ENCODE data around the gene NABP1. TPM values are rescaled to one million over a fixed set of nuclear protein-coding genes. Genes with fewer than 3 reads are reported as not detected.

Gene NABP1
- total RNA-seq, 1 experiment from 2014 or later = 38.7 TPM

- Histone ChIP-seq H3K4me1 (ENCODE audit: control insufficient read depth, insufficient read depth, low read length) (no peaks in the 10 kb centered on the region; the same call in 1 of the 2 replicates), H3K36me3 (ENCODE audit: control insufficient read depth, insufficient read depth, low read length) (no peaks in the 10 kb centered on the region), H3K27me3 (ENCODE audit: control insufficient read depth, insufficient read depth, low read length) (peaks cover 3% of the 10 kb centered on the region; the same call in 1 of the 2 replicates), H3K27ac (ENCODE audit: low read length) (no peak overlapping the region), H3K9me3 (ENCODE audit: control insufficient read depth, insufficient read depth, low read depth, low read length) (no peaks in the 10 kb centered on the region), H3K4me3 (ENCODE audit: low read depth in 2 of 2, low read length in 2 of 2) (no peak overlapping the region)
- intact Hi-C loops (cut with micrococcal nuclease; ENCODE audit: unreplicated experiment) (no loop called here), in situ Hi-C loops (cut with HindIII; ENCODE audit: low pct_unique_long_range_greater_than_20kb, low sequenced_read_pairs) (no loop called here)
- DNase-seq (ENCODE audit: low read depth, low spot score) (no peak), ATAC-seq (no peak)
- CTCF ChIA-PET = no interaction called here
- no TSS peak for BruUV-seq (replicated peaks)
- POLR2A ChIA-PET = no interaction called here
- no peak for TF ChIP-seq TCF7L2 (IDR thresholded peaks at IDR 0.05; ENCODE audit: low read depth, low read length)
- no peak for TF ChIP-seq SIN3A (IDR thresholded peaks at IDR 0.05; ENCODE audit: borderline replicate concordance, insufficient read depth, low read depth, low read length)
- no peak for TF ChIP-seq REST (IDR thresholded peaks at IDR 0.05; ENCODE audit: insufficient read depth in 1 of 2, low read depth in 2 of 2, low read length in 1 of 2)
- TF ChIP-seq, protein P1, sequence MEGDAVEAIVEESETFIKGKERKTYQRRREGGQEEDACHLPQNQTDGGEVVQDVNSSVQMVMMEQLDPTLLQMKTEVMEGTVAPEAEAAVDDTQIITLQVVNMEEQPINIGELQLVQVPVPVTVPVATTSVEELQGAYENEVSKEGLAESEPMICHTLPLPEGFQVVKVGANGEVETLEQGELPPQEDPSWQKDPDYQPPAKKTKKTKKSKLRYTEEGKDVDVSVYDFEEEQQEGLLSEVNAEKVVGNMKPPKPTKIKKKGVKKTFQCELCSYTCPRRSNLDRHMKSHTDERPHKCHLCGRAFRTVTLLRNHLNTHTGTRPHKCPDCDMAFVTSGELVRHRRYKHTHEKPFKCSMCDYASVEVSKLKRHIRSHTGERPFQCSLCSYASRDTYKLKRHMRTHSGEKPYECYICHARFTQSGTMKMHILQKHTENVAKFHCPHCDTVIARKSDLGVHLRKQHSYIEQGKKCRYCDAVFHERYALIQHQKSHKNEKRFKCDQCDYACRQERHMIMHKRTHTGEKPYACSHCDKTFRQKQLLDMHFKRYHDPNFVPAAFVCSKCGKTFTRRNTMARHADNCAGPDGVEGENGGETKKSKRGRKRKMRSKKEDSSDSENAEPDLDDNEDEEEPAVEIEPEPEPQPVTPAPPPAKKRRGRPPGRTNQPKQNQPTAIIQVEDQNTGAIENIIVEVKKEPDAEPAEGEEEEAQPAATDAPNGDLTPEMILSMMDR (IDR thresholded peaks at IDR 0.05) = no peak
- TF ChIP-seq POLR2AphosphoS5 (IDR thresholded peaks at IDR 0.05; ENCODE audit: low read depth, low read length) = no peak
Measured at GRCh38 chr2:191711621-191712020, 33.7 kb downstream of the NABP1 start.

DNA sequence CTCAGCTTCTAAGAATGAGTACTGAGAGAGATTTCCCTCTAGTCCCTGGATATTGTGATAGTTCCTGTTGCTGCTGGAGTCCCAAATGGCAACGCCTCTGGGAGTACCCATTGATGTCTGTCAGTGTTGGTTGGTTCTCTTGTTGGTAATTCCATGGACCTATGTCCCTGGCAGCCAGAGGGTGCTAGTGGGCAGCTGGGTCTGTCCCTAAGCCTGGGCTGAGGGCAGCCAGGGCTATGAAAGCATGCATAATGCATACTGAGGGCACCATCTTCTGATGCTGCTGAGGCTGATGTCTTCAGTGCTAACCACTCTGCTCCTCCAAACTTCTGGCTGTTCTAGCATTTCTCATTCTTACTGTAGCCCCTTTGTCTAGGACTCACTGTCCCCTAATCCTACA lies 35.9 kb downstream of the NABP1 start:
- no peaks in the 10 kb centered on the region; the same call in 1 of the 2 replicates for H3K4me1 ChIP-seq (ENCODE audit: control insufficient read depth, insufficient read depth, low read length)
- ATAC-seq (peak; percentile 74), DNase-seq (ENCODE audit: low read depth, low spot score) (no peak)
- BruUV-seq (replicated peaks) = no TSS peak
- intact Hi-C loops (cut with micrococcal nuclease; ENCODE audit: unreplicated experiment) (no loop called here), in situ Hi-C loops (cut with HindIII; ENCODE audit: low pct_unique_long_range_greater_than_20kb, low sequenced_read_pairs) (no loop called here)
- no peaks in the 10 kb centered on the region for H3K27me3 ChIP-seq (ENCODE audit: control insufficient read depth, insufficient read depth, low read length)
- no peaks in the 10 kb centered on the region for H3K36me3 ChIP-seq (ENCODE audit: control insufficient read depth, insufficient read depth, low read length)
- TF ChIP-seq TCF7L2 (IDR thresholded peaks at IDR 0.05; ENCODE audit: low read depth, low read length) (no peak), POLR2AphosphoS5 (IDR thresholded peaks at IDR 0.05; ENCODE audit: low read depth, low read length) (no peak), REST (IDR thresholded peaks at IDR 0.05; ENCODE audit: insufficient read depth in 1 of 2, low read depth in 2 of 2, low read length in 1 of 2) (no peak), SIN3A (IDR thresholded peaks at IDR 0.05; ENCODE audit: borderline replicate concordance, insufficient read depth, low read depth, low read length) (no peak)
- TF ChIP-seq, protein P1 (IDR thresholded peaks at IDR 0.05) = peak; percentile 58
- POLR2A ChIA-PET = no interaction called here
- H3K9me3 ChIP-seq (ENCODE audit: control insufficient read depth, insufficient read depth, low read depth, low read length) = no peaks in the 10 kb centered on the region
- CTCF ChIA-PET = no interaction called here
- no peak overlapping the region for H3K27ac ChIP-seq (ENCODE audit: low read length)
- H3K4me3 ChIP-seq (ENCODE audit: low read depth in 2 of 2, low read length in 2 of 2) = no peak overlapping the region
